T1000 (cell line): Measurements from ENCODE around the gene DOCK4.

Experiments
- DNase-seq: peaks from one replicate; lab custom pipeline; 2025; ENCODE audit warnings: mixed read lengths; lab: John Stamatoyannopoulos, UW

Gene DOCK4

DNA sequence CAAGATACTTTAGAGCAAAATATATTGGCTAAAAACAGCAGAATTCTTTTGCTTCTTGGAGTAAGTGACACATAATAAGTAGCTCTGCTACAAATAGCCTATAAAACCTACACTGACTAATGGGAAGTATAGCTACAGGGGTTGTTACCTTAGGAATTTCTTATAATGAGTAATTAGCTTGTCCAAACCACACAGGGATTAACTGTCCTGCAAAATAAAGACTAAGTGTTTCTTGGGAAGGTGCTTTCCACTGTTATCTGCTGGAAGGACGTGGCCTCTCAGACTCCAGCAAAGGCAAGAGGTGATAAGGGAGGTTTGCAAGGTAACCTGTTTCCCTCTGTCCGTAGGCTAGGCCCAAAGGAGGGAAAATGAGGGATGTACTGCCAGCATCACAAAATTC is 302.4 kb downstream of the DOCK4 start:
- DNase-seq, result no peak

DNA sequence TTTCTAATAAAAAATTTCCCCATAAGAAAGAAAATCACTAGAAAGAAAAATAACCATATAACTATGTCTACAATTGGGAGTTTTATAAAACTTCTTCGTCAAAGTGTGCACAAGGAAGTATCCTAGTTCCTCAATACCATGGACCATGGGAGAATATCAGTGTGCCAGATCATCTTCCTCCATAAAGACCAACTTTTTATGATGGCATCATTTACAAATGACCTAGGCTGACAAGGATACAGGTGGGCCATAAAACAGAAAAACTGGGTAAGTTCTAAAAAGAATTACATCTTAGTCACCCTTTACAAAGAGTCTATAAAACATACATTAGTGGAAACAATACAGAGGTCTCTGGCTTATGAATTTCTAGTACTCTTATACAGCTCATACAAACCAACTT is 303.2 kb downstream of the DOCK4 start:
- no peak for DNase-seq

DNA sequence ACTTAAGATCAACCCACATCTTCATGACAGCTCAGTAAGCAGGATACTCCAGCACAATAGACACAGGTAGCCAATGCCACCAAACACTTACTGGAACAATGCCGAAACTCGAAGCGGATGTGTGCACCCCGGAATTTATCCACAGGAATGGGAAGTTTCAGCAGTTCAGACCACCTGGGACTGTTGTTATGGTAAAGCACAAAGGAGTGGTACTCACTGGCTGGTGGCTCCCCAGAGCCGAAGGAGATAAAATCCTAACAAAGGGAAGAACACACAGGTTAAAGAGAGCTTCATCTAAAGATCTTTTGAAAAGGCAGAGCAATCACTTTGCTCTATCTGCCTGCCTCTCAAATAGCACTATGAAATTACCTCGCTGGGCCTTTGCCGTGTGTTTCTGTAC is 305.9 kb downstream of the DOCK4 start:
- DNase-seq, result no peak

DNA sequence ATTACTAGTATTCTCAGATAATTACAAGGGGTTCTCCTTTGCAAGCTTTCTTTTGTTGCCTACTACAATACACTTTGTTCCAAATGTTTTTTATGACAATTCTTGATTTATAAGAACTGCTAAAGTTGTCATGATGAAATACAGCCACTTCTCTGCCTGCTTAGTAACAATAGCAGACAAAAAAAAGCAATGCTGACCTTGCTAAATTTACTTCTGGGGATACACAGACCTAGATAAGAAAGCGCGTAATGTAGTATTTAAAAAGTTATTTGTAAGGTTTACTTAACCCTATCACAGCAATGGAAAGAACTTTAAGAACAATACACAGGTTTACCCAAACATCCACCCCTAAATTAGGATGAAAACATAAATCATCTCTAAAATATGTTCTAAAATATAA is 311.1 kb downstream of the DOCK4 start:
- DNase-seq, result no peak

DNA sequence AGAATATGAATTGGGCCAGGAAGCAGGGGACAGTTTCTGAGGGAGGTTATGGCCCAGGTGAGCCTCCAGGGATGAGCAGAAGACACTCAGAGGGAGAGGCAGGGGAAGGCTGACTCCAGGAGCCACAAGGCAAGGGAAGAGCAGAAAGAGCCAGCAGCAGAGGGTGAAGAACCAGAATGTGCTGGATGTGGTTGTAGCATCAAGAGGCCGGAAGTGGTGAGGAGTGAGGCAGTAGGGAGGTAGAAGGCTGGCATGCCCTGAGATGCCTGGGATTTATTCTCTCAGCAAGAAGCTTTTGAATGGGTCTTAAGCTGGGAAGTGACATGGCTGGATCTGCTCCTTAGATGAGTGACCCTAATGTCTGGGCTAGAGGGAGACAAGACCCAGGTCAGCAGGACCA is 311.7 kb downstream of the DOCK4 start:
- DNase-seq, result no peak

DNA sequence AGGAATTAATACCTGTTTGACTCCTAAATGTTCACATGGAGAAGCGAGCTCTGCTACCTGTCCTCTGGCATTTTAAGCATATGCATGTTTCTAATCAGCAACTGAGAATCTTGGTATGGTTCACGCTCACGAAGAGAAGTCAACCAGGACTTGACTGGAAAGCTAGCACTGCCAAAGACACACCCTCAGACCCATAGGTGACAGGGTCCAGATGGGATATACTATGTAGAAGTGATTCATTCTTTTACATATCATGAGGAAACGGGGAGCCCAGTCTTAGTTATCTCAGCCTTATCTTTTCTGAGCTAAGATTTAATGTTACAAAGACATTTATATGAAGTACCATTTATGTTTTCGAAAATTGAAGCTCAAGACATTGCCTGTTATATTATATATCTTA is 313.0 kb downstream of the DOCK4 start:
- no peak for DNase-seq

DNA sequence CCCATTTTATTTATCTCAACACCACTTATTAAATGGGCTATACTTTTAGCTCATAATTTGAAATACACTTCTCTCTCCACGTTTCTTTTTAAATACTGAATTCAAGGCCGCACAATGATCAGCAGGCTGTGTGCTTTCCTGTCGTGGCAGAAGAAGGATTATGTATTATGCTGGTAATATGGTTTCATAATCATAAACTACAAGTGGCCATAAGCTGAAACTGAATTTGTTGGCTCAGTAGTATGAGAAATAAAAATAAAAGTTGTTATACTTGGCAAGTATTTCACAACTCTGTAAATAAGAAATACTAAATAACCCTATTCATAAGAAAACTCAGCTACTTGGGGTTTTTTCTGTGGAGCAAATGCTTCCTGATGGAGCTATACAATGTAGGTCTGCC is 313.6 kb downstream of the DOCK4 start:
- DNase-seq, result no peak

DNA sequence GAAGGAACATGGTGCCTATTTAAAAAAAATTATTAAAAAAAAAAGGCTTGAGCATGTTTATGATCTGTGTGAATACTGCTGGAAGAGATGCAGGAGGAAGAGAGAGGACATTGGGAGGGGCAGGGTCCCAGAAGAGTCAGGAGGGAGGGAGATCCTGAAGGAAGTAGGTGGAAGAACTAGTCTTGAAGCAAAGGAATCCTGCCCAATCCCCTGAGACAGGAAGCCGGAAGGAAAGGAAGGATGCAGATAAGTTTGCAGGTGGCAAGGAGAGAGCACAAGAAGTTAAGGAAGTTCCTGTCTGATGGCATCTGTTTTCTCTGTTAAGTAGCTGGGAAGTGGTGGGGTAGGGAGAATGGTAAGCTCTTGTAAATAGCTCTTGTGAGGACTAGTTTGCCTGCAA is 318.5 kb downstream of the DOCK4 start:
- no peak for DNase-seq

DNA sequence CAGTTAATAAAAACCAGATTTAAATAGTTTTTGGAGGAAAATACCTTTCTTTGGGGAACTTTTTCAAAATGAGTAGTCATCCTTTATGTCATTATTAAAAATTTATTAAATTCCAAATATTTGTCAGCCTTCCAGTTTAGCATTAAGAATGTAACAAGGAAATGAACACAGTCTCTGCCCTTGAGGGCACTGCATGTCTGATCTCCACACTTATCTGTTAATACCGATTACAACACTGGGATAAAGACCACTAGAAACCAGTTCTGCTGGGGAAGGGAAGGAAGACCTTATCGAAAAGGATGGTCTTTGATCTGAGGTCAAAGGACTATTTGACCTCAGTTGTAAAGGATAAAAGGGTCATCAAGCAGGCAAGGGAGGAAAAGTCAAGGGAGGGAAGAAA is 320.0 kb downstream of the DOCK4 start:
- DNase-seq, result no peak

DNA sequence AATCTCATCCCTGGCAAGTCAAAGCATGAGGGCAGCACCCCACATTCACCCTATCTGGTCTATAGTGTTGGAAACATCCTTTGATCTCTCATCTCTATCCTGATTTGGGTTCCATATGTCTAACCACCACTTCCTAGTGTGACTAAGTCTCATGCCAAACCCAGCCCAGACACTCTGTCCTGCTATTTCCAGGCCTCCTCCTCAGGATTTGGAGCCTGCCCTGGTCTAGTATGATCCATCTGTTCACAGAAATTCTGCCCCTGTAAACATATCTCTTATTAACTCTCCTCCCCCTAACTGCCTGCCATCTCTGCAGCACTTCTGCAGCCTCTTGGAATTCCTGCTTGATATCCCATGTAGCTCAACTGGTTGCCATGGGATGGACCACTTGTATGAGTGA is 323.0 kb downstream of the DOCK4 start:
- no peak for DNase-seq

DNA sequence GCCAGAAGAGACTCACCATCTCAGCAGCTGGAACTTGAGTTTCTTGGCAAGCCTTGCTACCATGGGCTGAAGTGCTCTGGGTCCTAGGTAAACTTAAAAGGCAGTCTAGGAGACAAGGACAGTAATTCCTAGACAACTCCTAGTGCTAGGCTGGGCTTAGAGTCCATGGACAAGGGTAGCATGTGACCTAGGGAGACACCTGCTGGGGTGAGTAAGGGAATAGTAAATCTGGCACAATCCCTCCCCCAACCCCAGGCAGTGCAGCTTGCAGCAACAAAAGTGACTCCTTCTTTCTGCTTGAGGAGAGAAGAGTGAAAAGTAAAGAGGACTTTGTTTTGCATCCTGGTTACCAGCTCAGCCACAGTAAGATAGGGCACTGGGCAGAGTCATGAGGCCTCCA is 327.4 kb downstream of the DOCK4 start:
- DNase-seq, result no peak

DNA sequence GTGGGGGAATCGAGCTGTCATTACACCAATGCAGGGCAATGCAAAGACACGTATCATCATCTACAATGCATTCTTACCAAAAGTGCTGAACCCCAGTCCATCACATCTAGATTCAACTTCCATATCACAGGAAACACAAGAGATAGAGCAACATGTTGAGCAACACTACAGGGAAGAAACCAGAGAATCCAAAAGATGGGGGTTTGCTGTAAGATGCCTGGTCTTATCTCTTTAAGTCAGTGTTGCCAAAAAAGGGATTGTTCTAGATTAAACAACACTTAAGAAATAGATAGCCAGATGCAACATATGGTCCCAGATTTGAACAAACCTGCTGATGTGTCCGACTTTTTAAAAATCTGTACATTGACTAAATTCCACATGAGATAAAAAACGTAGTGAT is 328.3 kb downstream of the DOCK4 start:
- no peak for DNase-seq

DNA sequence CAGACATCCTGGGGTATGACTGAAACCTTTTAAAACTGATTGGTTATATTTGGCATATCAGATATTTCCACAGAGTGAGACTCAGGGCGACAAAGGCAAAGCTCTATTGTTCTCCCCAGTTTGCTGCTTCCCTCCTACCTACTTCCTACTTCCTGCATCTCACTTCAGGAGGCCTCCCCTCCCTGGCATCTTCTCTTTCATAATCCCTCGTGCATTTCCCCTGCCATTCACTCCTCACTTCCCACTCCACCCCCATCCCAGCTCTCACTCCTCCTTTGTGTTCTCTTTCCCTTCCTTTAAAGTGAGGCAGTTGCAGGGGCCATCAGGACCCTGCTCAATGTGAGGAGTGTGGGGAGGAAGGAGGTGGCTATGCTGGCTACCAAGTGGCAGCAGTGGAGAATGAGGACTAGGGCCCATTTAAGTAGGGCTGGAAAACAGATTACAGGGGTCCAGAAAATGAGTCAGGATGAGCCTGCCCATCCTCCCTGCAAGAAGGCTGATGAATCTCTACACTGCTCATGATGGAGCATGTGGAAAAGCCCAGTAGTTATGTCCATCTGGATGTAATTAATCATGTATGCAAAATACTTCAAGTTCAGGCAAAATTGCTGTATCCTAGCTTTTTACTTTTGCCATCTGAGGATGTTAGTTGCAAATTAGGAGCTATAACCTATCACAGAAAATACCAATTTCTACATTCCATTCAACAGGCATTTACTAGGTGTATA is 332.1 kb downstream of the DOCK4 start:
- DNase-seq, result no peak

DNA sequence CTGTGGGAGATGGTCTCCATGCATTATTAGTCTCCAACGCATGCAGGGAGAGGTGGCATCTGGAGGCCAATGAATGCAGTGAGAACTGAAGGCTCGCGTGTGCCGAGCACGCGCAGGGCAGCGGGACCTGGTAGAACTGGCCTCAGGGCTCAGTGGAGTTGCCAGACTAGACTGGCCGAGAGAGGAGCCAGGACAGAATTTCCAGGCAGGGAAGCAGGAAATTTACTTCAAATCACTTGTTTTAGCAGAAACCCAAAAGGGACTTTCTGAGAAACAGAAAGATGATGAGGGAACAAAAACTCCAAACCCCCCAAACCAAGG is 332.9 kb downstream of the DOCK4 start:
- no peak for DNase-seq

DNA sequence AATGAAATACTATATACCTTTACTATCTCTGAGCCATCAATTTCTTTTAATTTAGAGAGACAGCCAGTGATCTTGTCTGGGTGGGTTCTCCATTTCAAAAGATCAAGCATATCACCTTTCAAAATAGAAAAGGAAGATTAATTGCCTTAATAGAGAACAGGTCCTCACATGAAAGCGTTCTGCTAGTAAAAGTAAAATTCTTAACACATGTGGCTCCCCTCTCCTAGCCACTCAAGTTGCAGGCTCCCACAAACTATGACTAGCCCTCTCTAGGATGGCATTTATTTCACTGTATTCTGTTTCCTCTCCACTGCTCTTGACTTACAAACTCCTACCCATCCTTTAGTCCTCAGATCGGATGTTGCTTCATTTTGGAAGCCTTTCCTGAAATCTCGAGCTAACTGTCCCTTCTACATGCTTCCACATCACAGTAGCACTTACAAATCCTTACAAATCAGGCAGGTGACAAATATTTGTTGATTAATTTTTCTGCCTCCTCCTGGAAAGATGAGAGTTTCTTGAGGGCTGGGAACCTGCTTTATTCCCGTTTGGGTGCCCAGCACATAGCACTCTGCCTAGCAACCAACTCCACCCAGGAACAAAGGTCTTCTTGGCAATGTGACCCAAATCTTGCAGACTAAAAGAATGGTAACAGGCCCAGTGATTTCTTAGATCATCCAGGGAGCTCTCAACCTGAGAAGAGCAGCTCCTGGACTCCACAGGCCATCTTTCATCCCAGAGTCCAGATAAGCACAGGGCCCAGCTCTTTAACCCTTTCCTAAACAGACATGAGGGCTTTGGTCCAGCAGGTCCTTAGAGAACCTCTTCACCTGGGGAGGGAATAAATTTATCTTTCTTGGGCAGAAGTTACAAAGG is 333.5 kb downstream of the DOCK4 start:
- DNase-seq, result no peak

DNA sequence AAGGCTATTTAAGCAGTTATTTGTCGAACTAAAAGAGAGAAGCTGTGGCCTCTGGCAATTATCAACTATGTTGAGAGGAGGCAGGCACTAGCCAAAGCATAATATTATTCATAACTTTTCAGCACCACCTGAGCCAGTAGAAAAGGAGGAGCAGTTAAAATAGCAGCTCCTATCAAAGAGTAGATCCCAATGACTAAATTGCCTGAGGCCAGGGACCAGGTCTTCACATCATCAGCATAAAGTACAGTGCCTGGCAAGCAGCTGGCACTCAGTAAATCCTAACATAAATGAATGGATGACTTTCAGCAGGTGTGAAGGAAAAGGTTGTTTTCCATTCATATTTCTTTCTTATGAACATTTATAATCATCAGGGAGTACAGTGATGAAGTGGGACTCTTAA is 334.9 kb downstream of the DOCK4 start:
- DNase-seq, result no peak

DNA sequence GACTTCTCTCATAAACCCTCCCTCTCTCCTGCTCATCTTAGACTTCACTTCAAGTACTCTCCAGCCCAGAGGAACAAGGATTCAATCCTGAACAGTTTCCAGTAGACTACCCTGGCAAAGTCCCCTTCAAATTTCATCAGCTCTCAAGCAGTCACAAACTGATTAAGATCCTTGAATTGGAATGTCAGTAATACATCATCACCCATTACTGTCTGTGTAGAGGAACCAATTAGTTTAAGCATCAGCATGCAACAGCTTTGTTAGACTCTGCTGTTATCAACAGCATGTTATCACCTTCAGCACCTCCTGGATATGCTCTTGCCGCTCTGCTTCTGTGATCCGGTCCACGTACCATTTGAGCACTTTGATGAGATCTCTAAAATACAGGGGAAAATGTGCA is 336.9 kb downstream of the DOCK4 start:
- no peak for DNase-seq

DNA sequence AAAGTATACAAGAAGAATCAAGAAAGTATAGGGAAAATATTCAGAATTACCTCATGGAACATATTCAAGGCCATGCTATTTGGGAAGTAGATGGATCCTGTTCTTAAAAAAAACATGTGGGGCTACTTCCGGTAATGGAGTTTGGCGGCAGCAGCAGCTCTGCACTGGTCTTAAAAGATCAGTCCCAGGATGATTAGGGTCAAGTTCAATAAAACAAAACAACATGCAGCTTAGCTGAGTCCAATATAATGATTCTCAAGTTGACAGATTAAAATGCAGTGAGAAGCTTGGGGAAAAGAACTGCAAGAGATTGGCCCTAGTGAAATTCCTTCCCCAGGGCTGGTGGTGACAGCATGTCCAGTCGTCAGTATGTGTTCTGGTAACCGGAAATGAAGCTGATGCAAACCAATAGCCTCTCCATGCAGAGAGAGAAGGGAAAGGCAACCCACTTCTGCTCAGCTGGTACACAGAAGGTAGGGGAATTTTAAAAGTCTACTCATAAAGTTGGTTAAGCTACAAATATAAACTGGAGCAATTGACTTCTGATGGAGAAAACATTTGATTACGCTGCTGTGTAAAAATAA is 338.8 kb downstream of the DOCK4 start:
- no peak for DNase-seq

DNA sequence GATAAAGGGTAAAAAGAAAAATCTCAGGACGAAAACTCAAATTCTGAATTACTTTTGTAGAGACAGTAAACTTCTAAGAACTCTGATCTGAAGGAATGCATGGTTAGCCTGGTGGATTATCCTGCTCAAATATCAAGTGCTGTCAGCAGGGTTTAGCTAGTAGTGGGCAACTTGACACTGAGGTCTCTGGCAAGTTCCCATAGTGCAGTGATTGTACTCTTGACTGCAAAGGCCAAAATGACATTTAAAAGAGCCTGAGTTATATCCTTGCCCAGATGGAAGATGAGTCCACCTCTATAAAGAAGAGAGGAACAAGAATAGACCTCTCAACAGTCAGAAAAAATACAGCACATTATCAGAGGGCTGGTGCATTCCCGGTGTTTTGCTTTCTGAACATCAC is 339.4 kb downstream of the DOCK4 start:
- DNase-seq, result no peak

DNA sequence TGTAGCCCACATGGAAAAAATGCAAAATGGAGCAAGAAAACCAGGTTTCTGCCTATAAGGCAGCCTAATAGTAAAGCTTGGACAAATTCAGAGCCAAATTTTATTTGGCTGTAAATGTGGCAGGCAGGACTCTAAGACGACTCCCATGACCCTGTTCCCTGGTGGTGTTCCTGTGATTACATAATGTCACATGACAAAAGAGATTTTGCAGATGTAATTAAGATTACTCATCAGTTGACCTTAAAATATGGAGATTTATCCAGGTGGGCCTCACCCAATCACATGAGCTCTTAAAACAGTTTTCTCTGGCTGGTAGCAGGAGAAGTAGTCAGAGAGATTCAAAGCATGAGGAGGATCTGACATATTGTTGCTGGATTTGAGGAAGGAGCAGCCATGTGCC is 340.8 kb downstream of the DOCK4 start:
- no peak for DNase-seq

DNA sequence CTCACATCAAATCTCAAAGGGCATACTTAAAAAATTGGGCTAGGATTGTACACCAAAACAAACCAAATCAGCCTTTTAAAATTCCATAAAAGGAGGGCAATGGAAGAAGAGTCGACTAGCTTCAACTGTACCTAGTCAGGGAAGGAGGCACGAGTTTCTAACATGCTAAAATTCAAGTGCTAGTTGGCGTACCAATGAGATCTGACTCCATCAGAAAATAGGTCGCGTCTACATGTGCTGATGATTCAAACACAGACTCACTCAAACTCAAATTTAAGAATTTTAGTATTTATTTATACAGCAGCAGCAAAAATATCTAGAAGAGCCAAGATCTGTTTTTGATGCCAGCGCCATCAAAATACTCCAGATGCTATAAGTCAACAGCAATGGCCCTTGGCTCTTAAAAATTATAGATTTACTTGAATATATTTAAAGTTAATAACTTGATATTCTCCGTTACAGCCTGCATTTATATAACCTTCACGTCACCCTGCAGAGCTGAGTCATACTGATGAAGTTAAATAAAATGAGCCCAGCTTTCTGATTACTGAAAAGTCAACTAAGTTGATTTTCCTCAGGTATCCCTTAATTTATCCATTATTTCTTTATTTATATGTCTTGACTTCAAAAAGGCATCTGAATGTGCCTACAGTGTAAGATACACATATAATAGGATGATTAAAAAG is 341.8 kb downstream of the DOCK4 start:
- no peak for DNase-seq

DNA sequence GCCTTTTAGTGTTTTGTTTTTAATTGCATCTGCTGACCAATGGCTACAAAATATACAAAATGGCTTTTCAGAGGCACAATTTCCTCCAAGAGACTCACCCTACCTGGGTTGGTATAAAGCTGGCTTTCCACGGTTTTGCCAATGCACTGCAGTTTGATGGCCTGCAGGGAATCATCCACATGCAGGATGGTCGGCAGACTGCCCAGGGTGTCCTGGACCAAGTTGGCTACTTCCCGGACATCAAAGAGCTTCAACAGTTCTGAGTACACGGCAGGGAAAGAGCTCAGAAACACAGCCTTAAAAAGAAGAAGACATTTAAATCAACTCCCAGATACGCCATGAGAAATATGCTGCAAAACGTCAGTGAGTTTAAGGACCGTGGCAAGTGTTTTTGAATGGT is 342.9 kb downstream of the DOCK4 start:
- no peak for DNase-seq

DNA sequence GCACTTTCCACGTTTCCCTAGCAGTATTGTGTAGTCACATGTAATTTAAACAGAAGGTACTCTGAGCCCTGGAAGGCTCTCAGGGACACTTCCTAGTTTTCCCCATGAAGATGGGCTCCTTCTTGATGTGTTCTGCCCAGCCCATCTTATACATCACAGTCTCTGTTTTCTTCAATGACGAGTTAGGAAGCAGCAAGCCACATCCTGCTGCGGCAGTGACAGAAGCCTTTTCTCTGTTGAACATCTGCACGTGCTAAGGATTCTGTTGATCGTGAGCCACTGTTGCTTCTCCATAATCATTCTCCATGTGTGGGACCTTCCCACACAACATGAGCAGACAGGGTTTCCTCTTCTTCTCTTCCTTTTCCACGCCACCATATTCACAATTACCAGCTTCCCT is 346.0 kb downstream of the DOCK4 start:
- DNase-seq, result no peak
